HG03521 (cell line): ENCODE results near the gene PCSK4.

Source experiments
- ATAC-seq: cut with Tn5 transposase; IDR thresholded peaks from one replicate; pipeline ENCODE4 v1.9.1; 2021; ENCODE audit warnings: mild to moderate bottlenecking, moderate library complexity; ENCODE audit not compliant: unreplicated experiment

Gene PCSK4

GRCh38 chr19:1457031-1457739, 33.0 kb downstream of the PCSK4 start:
- ATAC-seq = no peak

DNA sequence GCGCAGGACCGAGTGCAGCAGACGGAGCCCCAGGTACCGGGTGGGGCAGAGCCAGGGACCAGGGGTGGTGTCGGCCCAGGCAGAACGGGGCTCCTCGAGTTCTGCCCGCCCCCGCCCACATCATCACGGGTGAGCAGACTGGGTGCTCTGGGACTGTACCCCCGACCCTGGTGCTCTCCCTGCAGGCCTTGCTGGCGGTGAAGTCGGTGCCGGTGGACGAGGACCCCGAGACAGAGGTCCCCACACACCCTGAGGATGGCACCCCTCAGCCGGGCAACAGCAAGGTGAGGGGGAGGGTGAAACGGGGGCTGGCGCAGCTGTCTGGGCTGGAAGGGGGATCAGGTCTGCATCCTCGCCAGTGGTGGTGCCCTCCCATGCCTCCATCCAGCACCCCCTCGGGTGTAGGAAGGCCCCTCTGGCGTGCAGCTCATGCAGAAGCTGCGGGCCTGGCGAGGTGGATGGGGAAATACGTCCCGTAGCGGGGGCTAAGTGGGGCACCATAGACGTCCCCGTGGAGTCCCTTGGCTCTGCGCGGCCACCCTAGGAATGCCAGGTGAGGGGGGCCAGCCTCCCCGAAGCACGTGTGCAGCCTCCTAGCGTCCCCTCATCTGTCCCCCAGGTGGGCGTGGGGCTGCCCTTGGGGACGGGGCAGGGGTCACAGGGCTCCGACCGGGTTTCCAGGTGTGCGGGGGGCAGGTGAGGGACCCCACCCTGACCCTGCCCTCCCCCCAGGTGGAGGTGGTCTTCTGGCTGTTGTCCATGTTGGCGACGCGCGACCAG, 33.8 kb downstream of the PCSK4 start:
- no peak for ATAC-seq

DNA sequence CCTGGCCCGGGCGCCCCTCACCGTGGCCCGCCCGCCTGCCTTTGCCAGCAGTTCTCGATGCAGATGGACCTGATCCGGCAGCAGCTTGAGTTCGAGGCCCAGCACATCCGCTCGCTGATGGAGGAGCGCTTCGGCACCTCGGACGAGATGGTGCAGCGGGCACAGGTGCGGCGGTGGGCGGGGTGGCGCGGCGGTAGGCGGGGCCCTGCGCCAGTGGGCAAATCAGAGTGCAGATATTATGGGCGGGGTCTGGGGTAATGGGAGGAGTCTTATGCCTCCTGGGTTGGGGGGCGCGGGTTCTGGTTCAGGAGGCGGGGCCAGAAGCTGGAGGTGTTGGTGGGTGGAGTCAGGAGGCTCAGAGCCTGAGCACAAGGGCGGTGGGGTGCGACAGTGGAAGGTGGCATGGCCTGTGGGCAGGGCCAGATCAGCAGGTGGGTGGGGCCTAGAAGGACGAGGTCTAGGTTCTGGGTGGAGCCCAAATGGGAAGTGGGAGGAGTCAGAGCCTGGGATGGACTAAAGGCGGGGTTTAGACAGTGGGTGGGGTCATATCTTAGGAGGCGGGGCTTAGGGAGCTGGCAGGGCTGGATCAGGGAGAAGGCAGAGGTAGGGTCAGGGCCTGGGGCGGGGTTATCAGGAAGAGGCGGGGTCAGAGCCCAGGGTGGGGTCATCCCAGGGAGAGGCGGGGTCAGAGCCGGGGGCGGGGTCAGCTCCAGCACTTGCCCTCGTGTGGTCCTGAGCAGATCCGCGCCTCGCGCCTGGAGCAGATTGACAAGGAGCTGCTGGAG, 34.6 kb downstream of the PCSK4 start:
- no peak for ATAC-seq

GRCh38 chr19:1455002-1455335, 35.2 kb downstream of the PCSK4 start:
- no peak for ATAC-seq

GRCh38 chr19:1453525-1454364, 36.4 kb downstream of the PCSK4 start:
- no peak for ATAC-seq

DNA sequence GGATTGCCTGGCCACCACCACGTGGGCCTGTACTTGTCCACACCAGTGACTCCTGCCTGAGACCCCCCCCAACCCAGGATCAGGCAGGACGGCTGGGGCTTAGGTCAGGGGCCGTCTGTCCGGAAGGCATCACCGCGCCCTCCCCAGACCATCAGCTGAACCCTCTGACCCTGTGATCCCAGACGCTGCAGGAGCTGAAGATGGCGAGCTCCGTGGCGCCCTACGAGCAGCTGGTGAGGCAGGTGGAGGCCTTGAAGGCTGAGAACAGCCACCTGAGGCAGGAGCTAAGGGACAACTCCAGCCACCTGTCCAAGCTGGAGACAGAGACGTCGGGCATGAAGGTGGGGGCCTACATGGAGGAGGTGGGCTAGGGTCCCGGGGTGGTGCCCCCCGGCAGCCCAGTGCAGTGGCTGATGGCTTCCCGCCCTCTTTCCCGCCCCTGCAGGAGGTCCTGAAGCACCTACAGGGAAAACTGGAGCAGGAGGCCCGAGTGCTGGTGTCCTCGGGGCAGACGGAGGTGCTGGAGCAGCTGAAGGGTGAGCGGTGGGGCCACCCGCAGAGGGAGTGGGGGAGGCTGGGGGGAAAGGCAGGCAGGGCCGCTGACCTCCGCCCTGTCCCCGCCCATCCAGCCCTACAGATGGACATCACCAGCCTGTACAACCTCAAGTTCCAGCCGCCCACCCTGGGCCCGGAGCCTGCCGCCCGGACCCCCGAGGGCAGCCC, 37.2 kb downstream of the PCSK4 start:
- no peak for ATAC-seq

- no peak for ATAC-seq
These were observed 38.0 kb downstream of the PCSK4 start for GRCh38 chr19:1451916-1452801.

DNA sequence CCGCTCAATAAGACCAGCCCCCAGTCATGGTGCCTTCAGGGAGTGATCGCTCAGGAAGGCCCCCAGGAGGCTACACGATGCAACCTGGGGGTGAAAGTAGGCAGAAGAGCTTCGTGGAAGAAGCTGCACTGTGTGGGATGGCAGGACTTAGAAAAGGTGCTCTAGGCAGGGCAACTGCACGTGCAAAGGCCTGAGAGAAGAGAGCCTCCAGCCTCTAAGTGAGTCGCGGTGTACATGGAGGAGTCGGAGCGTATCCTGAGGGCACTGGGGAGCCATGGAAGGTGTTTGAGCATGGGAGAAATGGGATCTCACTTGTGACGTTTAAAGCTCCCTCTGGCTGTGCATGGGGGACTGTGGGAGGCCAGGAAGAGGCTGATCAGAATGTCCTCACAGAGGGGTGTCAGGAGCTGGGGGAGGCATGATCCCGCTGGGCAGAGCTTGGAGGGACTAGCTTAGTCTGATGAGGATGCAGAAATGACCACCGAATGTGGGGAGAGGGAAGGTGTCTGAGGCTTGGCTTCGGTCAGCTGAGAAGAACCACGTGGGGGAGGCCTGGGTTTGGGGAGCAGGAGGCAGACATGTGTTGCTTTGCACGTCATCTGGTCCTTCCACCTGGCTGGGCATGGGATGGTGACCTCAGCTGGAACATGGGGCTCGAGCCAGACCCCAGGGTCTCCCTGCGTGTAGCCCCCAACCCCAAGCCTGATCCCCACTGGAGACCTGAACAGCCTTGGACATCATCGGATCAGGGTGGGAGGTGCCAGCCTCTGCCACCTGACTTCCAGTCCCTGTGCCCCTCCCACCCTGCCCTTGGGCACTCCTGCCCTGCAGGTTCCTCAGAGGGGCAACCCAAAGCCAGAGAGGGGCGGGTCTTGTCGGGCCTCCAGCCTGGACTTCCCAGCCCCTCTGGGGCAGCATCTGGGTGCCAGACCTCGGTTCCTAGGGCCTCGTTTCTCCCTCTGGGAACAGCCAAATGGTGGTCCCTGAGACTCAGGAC, 39.1 kb downstream of the PCSK4 start:
- no peak for ATAC-seq

- no peak for ATAC-seq
These were observed 40.4 kb downstream of the PCSK4 start, which contains the start of gene APC2 for GRCh38 chr19:1449467-1450442. TSS of gene APC2 (plus strand) at chr19:1450121. CDS start at chr19:1453002, 2,881 bp downstream.

- no peak for ATAC-seq
These were observed 42.2 kb downstream of the PCSK4 start for GRCh38 chr19:1447944-1448343.

GRCh38 chr19:1447504-1447903, 42.6 kb downstream of the PCSK4 start:
- no peak for ATAC-seq

GRCh38 chr19:1446713-1447481, 43.3 kb downstream of the PCSK4 start:
- ATAC-seq = no peak

DNA sequence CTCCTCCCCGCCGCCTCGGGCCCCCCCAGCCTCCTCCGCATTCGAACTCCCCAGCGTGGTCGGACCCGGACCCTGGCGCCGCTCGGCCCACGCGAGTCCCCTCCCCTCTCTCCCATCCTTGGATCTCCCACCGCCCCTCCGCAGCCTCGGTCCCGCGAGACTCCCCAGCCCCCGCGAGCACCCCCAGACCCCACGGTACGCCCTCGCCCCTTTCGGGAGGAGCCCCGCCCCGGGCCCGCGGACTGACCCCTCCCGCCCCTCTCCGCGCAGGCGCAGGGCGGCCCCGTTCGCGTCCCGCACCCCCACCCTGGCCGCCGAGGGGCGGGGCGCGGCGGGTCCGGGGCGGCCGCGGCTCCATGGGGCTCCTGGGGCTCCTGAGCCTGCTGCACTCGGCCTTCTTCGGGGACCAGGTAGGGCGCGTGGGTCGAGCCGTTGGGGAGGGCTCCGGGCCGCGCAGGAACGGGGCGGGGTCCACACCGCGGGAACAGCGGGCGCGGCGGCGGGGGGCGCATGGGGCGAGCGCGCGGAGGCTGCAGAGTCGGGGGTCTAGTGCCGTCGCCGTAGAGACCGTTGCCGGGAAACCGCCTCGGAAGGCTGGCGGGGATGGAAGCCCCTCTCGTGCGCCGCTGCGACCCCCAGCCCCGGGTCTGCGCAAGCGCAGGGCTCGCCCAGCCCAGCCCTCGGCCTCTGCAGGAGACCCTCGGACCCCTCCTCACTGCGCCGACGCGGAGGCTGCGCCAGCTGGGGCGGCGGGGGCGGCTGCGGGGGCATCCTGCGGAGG, 44.0 kb downstream of the PCSK4 start:
- no peak for ATAC-seq

DNA sequence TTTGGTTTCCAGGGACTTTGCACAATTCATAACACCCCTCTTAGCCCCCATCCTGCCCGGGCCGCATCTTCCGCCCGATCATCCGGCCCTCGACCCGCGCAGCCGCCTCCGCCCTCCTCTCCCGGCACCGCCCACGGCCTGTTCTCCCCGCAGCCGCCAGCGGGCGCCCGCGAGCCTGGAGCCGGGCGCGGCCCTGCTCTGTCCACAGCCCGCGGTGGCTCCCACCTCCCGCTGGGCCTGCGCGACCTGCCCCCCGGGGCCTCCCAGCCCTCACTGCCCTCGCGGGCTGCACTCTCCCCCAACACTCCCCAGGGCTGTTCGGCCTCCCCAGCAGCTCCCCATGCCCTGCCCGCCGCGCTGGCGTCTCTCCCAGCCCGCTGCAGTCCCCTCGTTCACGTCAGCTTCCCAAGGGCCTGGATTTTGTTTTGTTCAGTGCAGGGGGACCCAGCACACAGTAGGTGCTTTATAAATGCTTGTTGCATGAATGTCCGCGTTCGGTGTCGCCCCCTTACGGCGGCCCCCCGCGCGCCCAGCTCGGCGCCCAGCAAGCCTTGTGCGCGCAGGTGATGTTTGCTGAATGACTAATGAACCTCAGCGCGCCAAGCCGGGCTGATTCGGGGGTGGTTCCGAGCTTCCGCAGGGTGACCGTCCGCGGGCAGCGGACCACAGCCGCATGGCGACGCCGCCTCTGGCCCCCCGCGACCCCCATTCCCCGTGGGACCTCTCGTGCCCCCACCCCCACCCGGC, 44.8 kb downstream of the PCSK4 start:
- peak; percentile 50 for ATAC-seq
